HL-60 (cell line): ENCODE measurements around the gene AHI1.

Source experiments
- DNase-seq, 2 experiments: peaks; one replicate each; pipeline ENCODE4 v3.0.0-alpha.2; 2010 to 2020; ENCODE audit warnings: low read depth in 1 of 2, low spot score in 1 of 2
- H3K27ac ChIP-seq: fragments of 250-450 bp; sonication (Bioruptor Pico); replicated peaks from 2 replicates; pipeline ENCODE4 v1.5.1; 2020; ENCODE audit warnings: mild to moderate bottlenecking, moderate library complexity
- H3K27me3 ChIP-seq: fragments of 250-450 bp; sonication (Bioruptor Pico); 2 replicates; pipeline ENCODE4 v1.5.1; 2021; ENCODE audit warnings: mild to moderate bottlenecking, moderate library complexity; ENCODE audit not compliant: insufficient read depth, poor library complexity, severe bottlenecking
- H3K4me3 ChIP-seq: replicated peaks from 2 replicates; pipeline ENCODE4 v1.5.1; 2011; ENCODE audit warnings: mild to moderate bottlenecking, control low read depth, low read length; ENCODE audit not compliant: insufficient read depth
- CTCF ChIP-seq: IDR thresholded peaks from one replicate; pipeline ENCODE4 v1.5.1; 2011; ENCODE audit warnings: low read length, control low read depth, inconsistent platforms; ENCODE audit not compliant: insufficient read depth
- GABPA ChIP-seq: IDR thresholded peaks from 2 replicates; pipeline ENCODE4 v1.6.1; 2012; ENCODE audit warnings: low read depth
- POLR2AphosphoS5 ChIP-seq: IDR thresholded peaks from 2 replicates; pipeline ENCODE4 v1.6.1; 2012; ENCODE audit warnings: low read depth
- REST ChIP-seq: IDR thresholded peaks from 2 replicates; pipeline ENCODE4 v1.6.1; 2012; ENCODE audit warnings: low read depth; ENCODE audit not compliant: insufficient replicate concordance
- SPI1 ChIP-seq: IDR thresholded peaks from 2 replicates; pipeline ENCODE4 v1.6.1; 2012; ENCODE audit warnings: low read depth, mild to moderate bottlenecking, borderline replicate concordance

Gene AHI1

GRCh38 chr6:135411339-135411738, 86.2 kb downstream of the AHI1 start:
- H3K4me3 ChIP-seq, result no peak overlapping the region
- H3K27me3 ChIP-seq, result no peaks in the 10 kb centered on the region
- H3K27ac ChIP-seq, result no peak overlapping the region
- no peak for DNase-seq
- no peak for TF ChIP-seq CTCF
- TF ChIP-seq GABPA, result no peak
- TF ChIP-seq POLR2AphosphoS5, result no peak
- TF ChIP-seq REST, result no peak
- TF ChIP-seq SPI1, result no peak

- Histone ChIP-seq H3K4me3 (no peak overlapping the region), H3K27ac (no peak overlapping the region), H3K27me3 (no peaks in the 10 kb centered on the region)
- no peak for DNase-seq
- no peak for TF ChIP-seq CTCF
- no peak for TF ChIP-seq POLR2AphosphoS5
- TF ChIP-seq SPI1, result no peak
- no peak for TF ChIP-seq GABPA
- no peak for TF ChIP-seq REST
These were observed 86.7 kb downstream of the AHI1 start for GRCh38 chr6:135410856-135411255.

GRCh38 chr6:135403584-135403983, 94.0 kb downstream of the AHI1 start:
- no peaks in the 10 kb centered on the region for H3K27me3 ChIP-seq
- TF ChIP-seq SPI1 (no peak), REST (no peak), GABPA (no peak), CTCF (no peak), POLR2AphosphoS5 (no peak)
- no peak for DNase-seq
- H3K27ac ChIP-seq, result no peak overlapping the region
- H3K4me3 ChIP-seq, result no peak overlapping the region
